Activated naive CD4-positive, alpha-beta T cell treated with anti-CD3 and anti-CD28 coated beads, Interleukin-2, amount 50 U/mL, for 24 hours (primary cell): ENCODE measurements around the gene AHSG.

Experiments used
- H3K27ac Mint-ChIP-seq: one replicate; pipeline ENCODE4 v1.8.0; 2021; ENCODE audit warnings: mild to moderate bottlenecking, mixed read lengths
- H3K27me3 Mint-ChIP-seq: one replicate; pipeline ENCODE4 v1.8.0; 2021; ENCODE audit warnings: mixed read lengths
- H3K36me3 Mint-ChIP-seq: one replicate; pipeline ENCODE4 v1.8.0; 2021; ENCODE audit warnings: mixed read lengths
- H3K4me1 Mint-ChIP-seq: one replicate; pipeline ENCODE4 v1.8.0; 2021; ENCODE audit warnings: mixed read lengths
- H3K4me3 Mint-ChIP-seq: one replicate; pipeline ENCODE4 v1.8.0; 2021; ENCODE audit warnings: mild to moderate bottlenecking, mixed read lengths
- H3K9me3 Mint-ChIP-seq: one replicate; pipeline ENCODE4 v1.8.0; 2021; ENCODE audit warnings: mixed read lengths

The AHSG gene

GRCh38 chr3:186588632-186589031 is 24.2 kb upstream of the AHSG start:
- Mint-ChIP-seq H3K4me1 (peaks cover 15% of the 10 kb centered on the region), H3K4me3 (no peak overlapping the region), H3K27ac (no peak overlapping the region), H3K9me3 (no peaks in the 10 kb centered on the region), H3K36me3 (peaks cover 8% of the 10 kb centered on the region), H3K27me3 (no peaks in the 10 kb centered on the region)

GRCh38 chr3:186589121-186589520 is 23.7 kb upstream of the AHSG start:
- Mint-ChIP-seq H3K27me3 (no peaks in the 10 kb centered on the region), H3K4me1 (peaks cover 15% of the 10 kb centered on the region), H3K4me3 (no peak overlapping the region), H3K9me3 (no peaks in the 10 kb centered on the region), H3K36me3 (peaks cover 6% of the 10 kb centered on the region), H3K27ac (no peak overlapping the region)

GRCh38 chr3:186589856-186590579 is 22.8 kb upstream of the AHSG start:
- Mint-ChIP-seq H3K36me3 (peaks cover 1% of the 10 kb centered on the region), H3K4me3 (no peak overlapping the region), H3K27me3 (no peaks in the 10 kb centered on the region), H3K27ac (no peak overlapping the region), H3K4me1 (peaks cover 15% of the 10 kb centered on the region), H3K9me3 (no peaks in the 10 kb centered on the region)

GRCh38 chr3:186590580-186591295 is 22.1 kb upstream of the AHSG start:
- Mint-ChIP-seq H3K4me1 (peaks cover 15% of the 10 kb centered on the region), H3K27ac (no peak overlapping the region), H3K27me3 (no peaks in the 10 kb centered on the region), H3K4me3 (no peak overlapping the region), H3K36me3 (peaks cover 1% of the 10 kb centered on the region), H3K9me3 (no peaks in the 10 kb centered on the region)

- H3K27ac Mint-ChIP-seq = no peak overlapping the region
- no peaks in the 10 kb centered on the region for H3K9me3 Mint-ChIP-seq
- H3K4me1 Mint-ChIP-seq = peaks cover 15% of the 10 kb centered on the region
- H3K4me3 Mint-ChIP-seq = no peak overlapping the region
- H3K27me3 Mint-ChIP-seq = no peaks in the 10 kb centered on the region
- H3K36me3 Mint-ChIP-seq = no peaks in the 10 kb centered on the region
Measured at GRCh38 chr3:186592682-186593081, 20.2 kb upstream of the AHSG start.

- Mint-ChIP-seq H3K4me1 (peaks cover 13% of the 10 kb centered on the region), H3K36me3 (no peaks in the 10 kb centered on the region), H3K4me3 (no peak overlapping the region), H3K9me3 (no peaks in the 10 kb centered on the region), H3K27me3 (no peaks in the 10 kb centered on the region), H3K27ac (no peak overlapping the region)
Measured at GRCh38 chr3:186593862-186594261, 19.0 kb upstream of the AHSG start.

- Mint-ChIP-seq H3K27ac (no peak overlapping the region), H3K27me3 (no peaks in the 10 kb centered on the region), H3K4me3 (no peak overlapping the region), H3K9me3 (no peaks in the 10 kb centered on the region), H3K36me3 (no peaks in the 10 kb centered on the region), H3K4me1 (peaks cover 10% of the 10 kb centered on the region)
Measured at GRCh38 chr3:186594591-186595113, 18.2 kb upstream of the AHSG start.

- Mint-ChIP-seq H3K27me3 (no peaks in the 10 kb centered on the region), H3K9me3 (no peaks in the 10 kb centered on the region), H3K4me1 (no peaks in the 10 kb centered on the region), H3K4me3 (no peak overlapping the region), H3K36me3 (no peaks in the 10 kb centered on the region), H3K27ac (no peak overlapping the region)
Measured at GRCh38 chr3:186596568-186597287, 16.1 kb upstream of the AHSG start.

GRCh38 chr3:186598108-186598784 is 14.6 kb upstream of the AHSG start:
- H3K27me3 Mint-ChIP-seq = no peaks in the 10 kb centered on the region
- H3K4me1 Mint-ChIP-seq = no peaks in the 10 kb centered on the region
- no peaks in the 10 kb centered on the region for H3K36me3 Mint-ChIP-seq
- no peak overlapping the region for H3K27ac Mint-ChIP-seq
- no peak overlapping the region for H3K4me3 Mint-ChIP-seq
- no peaks in the 10 kb centered on the region for H3K9me3 Mint-ChIP-seq

- Mint-ChIP-seq H3K27me3 (no peaks in the 10 kb centered on the region), H3K9me3 (no peaks in the 10 kb centered on the region), H3K4me1 (no peaks in the 10 kb centered on the region), H3K4me3 (no peak overlapping the region), H3K36me3 (no peaks in the 10 kb centered on the region), H3K27ac (no peak overlapping the region)
Measured at GRCh38 chr3:186598794-186599141, 14.1 kb upstream of the AHSG start.

- H3K9me3 Mint-ChIP-seq = no peaks in the 10 kb centered on the region
- H3K4me3 Mint-ChIP-seq = no peak overlapping the region
- H3K27ac Mint-ChIP-seq = no peak overlapping the region
- H3K4me1 Mint-ChIP-seq = no peaks in the 10 kb centered on the region
- no peaks in the 10 kb centered on the region for H3K36me3 Mint-ChIP-seq
- no peaks in the 10 kb centered on the region for H3K27me3 Mint-ChIP-seq
Measured at GRCh38 chr3:186599142-186599784, 13.6 kb upstream of the AHSG start.

GRCh38 chr3:186599785-186600166 is 13.1 kb upstream of the AHSG start:
- Mint-ChIP-seq H3K9me3 (no peaks in the 10 kb centered on the region), H3K4me1 (no peaks in the 10 kb centered on the region), H3K36me3 (no peaks in the 10 kb centered on the region), H3K27me3 (no peaks in the 10 kb centered on the region), H3K4me3 (no peak overlapping the region), H3K27ac (no peak overlapping the region)

- Mint-ChIP-seq H3K36me3 (no peaks in the 10 kb centered on the region), H3K4me3 (no peak overlapping the region), H3K4me1 (no peaks in the 10 kb centered on the region), H3K9me3 (no peaks in the 10 kb centered on the region), H3K27ac (no peak overlapping the region), H3K27me3 (no peaks in the 10 kb centered on the region)
Measured at GRCh38 chr3:186600896-186601295, 12.0 kb upstream of the AHSG start.

GRCh38 chr3:186603159-186603558 is 9.7 kb upstream of the AHSG start:
- Mint-ChIP-seq H3K27me3 (no peaks in the 10 kb centered on the region), H3K4me1 (no peaks in the 10 kb centered on the region), H3K36me3 (no peaks in the 10 kb centered on the region), H3K4me3 (no peak overlapping the region), H3K9me3 (no peaks in the 10 kb centered on the region), H3K27ac (no peak overlapping the region)

GRCh38 chr3:186605078-186605477 is 7.8 kb upstream of the AHSG start:
- Mint-ChIP-seq H3K4me3 (no peak overlapping the region), H3K27ac (no peak overlapping the region), H3K9me3 (no peaks in the 10 kb centered on the region), H3K36me3 (no peaks in the 10 kb centered on the region), H3K4me1 (no peaks in the 10 kb centered on the region), H3K27me3 (no peaks in the 10 kb centered on the region)
